H1 (cell line): Measurements from ENCODE around the gene OST4. TPM values are rescaled to one million over a fixed set of nuclear protein-coding genes. Genes with fewer than 3 reads are reported as not detected.
A peak's percentile ranks its signal among the peaks of the same experiment; 100 is the strongest.

Experiments used
- CTCF ChIA-PET: fragments of 300-600 bp; sonication (Branson Sonifier 250); formaldehyde crosslinking; loops from one replicate; lab custom pipeline; 2021; ENCODE audit not compliant: partially characterized antibody; lab: Charles Lee
- POLR2A ChIA-PET: fragments of 300-600 bp; sonication (Branson Sonifier 250); formaldehyde crosslinking; loops from one replicate; lab custom pipeline; 2021; ENCODE audit warnings: inconsistent platforms; ENCODE audit not compliant: partially characterized antibody; lab: Charles Lee
- DNase-seq, 2 experiments: peaks; one replicate each; pipeline versions ENCODE4 v3.0.0 to v3.0.0-alpha.2; 2010 to 2022; ENCODE audit warnings: low spot score in 2 of 2, low read depth in 1 of 2, mixed read lengths in 1 of 2
- FAIRE-seq: peaks from 2 replicates; lab custom pipeline; 2011; peaks lifted over from hg19 to GRCh38; lab: Jason Lieb, UNC
- H2AFZ ChIP-seq: 2 replicates; pipeline ENCODE4 v1.8.1; 2012; ENCODE audit warnings: low read length, inconsistent platforms
- H2AK5ac ChIP-seq: 2 replicates; pipeline ENCODE4 v1.6.1; 2013; ENCODE audit warnings: low read depth, low read length
- H2BK120ac ChIP-seq: replicated peaks from 2 replicates; pipeline ENCODE3; 2013; ENCODE audit warnings: low read depth, low read length, inconsistent platforms
- H2BK12ac ChIP-seq: 2 replicates; pipeline ENCODE4 v1.6.1; 2013; ENCODE audit warnings: low read depth, low read length
- H2BK15ac ChIP-seq: 2 replicates; pipeline ENCODE4 v1.6.1; 2013; ENCODE audit warnings: low read length
- H2BK20ac ChIP-seq: 2 replicates; pipeline ENCODE4 v1.6.1; 2013; ENCODE audit warnings: low read length
- H2BK5ac ChIP-seq: 2 replicates; pipeline ENCODE4 v1.6.1; 2013; ENCODE audit warnings: low read depth, low read length
- H3K14ac ChIP-seq: 2 replicates; pipeline ENCODE4 v1.6.1; 2013; ENCODE audit warnings: inconsistent platforms; ENCODE audit not compliant: insufficient read length
- H3K18ac ChIP-seq: 2 replicates; pipeline ENCODE4 v1.6.1; 2013; ENCODE audit warnings: low read length; ENCODE audit errors: extremely low read depth
- H3K23ac ChIP-seq: 2 replicates; pipeline ENCODE4 v1.6.1; 2013; ENCODE audit warnings: inconsistent platforms; ENCODE audit not compliant: insufficient read length
- H3K23me2 ChIP-seq: 2 replicates; pipeline ENCODE4 v1.6.1; 2013; ENCODE audit warnings: low read depth, low read length
- H3K27ac ChIP-seq: 2 replicates; pipeline ENCODE4 v1.6.1; 2011; ENCODE audit warnings: low read depth, low read length, inconsistent platforms
- H3K27me3 ChIP-seq, 4 experiments: replicated peaks in 1 of 4; 1 replicate in 1 of 4; 2 replicates in 3 of 4; pipeline versions ENCODE4 v1.6.1 to v1.8.1; 2011 to 2013; ENCODE audit warnings: low read length in 3 of 4, mild to moderate bottlenecking in 3 of 4, inconsistent platforms in 2 of 4, mixed read lengths in 2 of 4, moderate library complexity in 1 of 4; ENCODE audit not compliant: control insufficient read depth in 3 of 4, insufficient read depth in 3 of 4; ENCODE audit errors: extremely low read depth in 1 of 4
- H3K36me3 ChIP-seq, 4 experiments: 2 replicates each; pipeline versions ENCODE4 v1.6.1 to v1.8.1; 2011 to 2013; ENCODE audit warnings: mild to moderate bottlenecking in 4 of 4, low read length in 3 of 4, moderate library complexity in 2 of 4, control low read depth in 1 of 4, inconsistent platforms in 1 of 4; ENCODE audit not compliant: insufficient read depth in 4 of 4, control insufficient read depth in 2 of 4
- H3K4ac ChIP-seq: replicated peaks from 2 replicates; pipeline ENCODE3; 2013; ENCODE audit warnings: low read length, low read depth, mixed read lengths, inconsistent platforms; ENCODE audit not compliant: insufficient read length
- H3K4me1 ChIP-seq, 4 experiments: replicated peaks in 1 of 4; 1 replicate in 1 of 4; 2 replicates in 3 of 4; pipeline versions ENCODE4 v1.6.1 to v1.8.1; 2011 to 2013; ENCODE audit warnings: low read length in 3 of 4, inconsistent platforms in 2 of 4, mixed read lengths in 1 of 4; ENCODE audit not compliant: insufficient read depth in 4 of 4, control insufficient read depth in 3 of 4
- H3K4me2 ChIP-seq, 2 experiments: 2 replicates each; pipeline versions ENCODE4 v1.6.1 to v1.8.1; 2011 to 2013; ENCODE audit warnings: low read depth in 2 of 2, low read length in 2 of 2, control low read depth in 1 of 2, inconsistent platforms in 1 of 2, mild to moderate bottlenecking in 1 of 2; ENCODE audit not compliant: insufficient read depth in 1 of 2
- H3K4me3 ChIP-seq, 4 experiments: fragments of 200-600, 300-600 bp in 1 of 4; sonication (generic), shearing (Covaris generic), sonication (Bioruptor Twin) in 1 of 4; 2 replicates each; pipeline versions ENCODE4 v1.5.1 to v1.8.1; 2011 to 2016; ENCODE audit warnings: low read length in 4 of 4, low read depth in 3 of 4, control low read depth in 2 of 4, inconsistent platforms in 2 of 4, mild to moderate bottlenecking in 2 of 4, mixed read lengths in 1 of 4, moderate library complexity in 1 of 4; ENCODE audit not compliant: insufficient read depth in 2 of 4; ENCODE audit errors: extremely low read depth in 1 of 4
- H3K56ac ChIP-seq: replicated peaks from 2 replicates; pipeline ENCODE3; 2013; ENCODE audit warnings: low read depth, mild to moderate bottlenecking, mixed read lengths, low read length, inconsistent platforms; ENCODE audit not compliant: insufficient read length
- H3K79me1 ChIP-seq: 2 replicates; pipeline ENCODE4 v1.6.1; 2013; ENCODE audit warnings: low read depth, low read length, control low read depth
- H3K79me2 ChIP-seq, 2 experiments: 2 replicates each; pipeline versions ENCODE4 v1.6.1 to v1.8.1; 2012 to 2013; ENCODE audit warnings: low read length in 2 of 2, mild to moderate bottlenecking in 2 of 2, inconsistent platforms in 1 of 2; ENCODE audit not compliant: insufficient read depth in 2 of 2, control insufficient read depth in 1 of 2
- H3K9ac ChIP-seq, 4 experiments: replicated peaks in 1 of 4; 1 replicate in 1 of 4; 2 replicates in 3 of 4; pipeline versions ENCODE4 v1.6.1 to v1.8.1; 2011 to 2013; ENCODE audit warnings: low read depth in 3 of 4, low read length in 3 of 4, control low read depth in 2 of 4, mild to moderate bottlenecking in 2 of 4, moderate library complexity in 2 of 4, inconsistent platforms in 1 of 4; ENCODE audit errors: extremely low read depth in 1 of 4
- H3K9me3 ChIP-seq, 2 experiments: 2 replicates each; pipeline versions ENCODE4 v1.6.1 to v1.8.1; 2012 to 2013; ENCODE audit warnings: mild to moderate bottlenecking in 2 of 2, moderate library complexity in 2 of 2, control low read depth in 1 of 2, inconsistent platforms in 1 of 2, low read depth in 1 of 2, low read length in 1 of 2, mixed read lengths in 1 of 2; ENCODE audit not compliant: insufficient read depth in 2 of 2
- H4K20me1 ChIP-seq, 2 experiments: replicated peaks in 1 of 2; 2 replicates each; pipeline versions ENCODE3 to v1.8.1; 2011 to 2013; ENCODE audit warnings: inconsistent platforms in 2 of 2, low read length in 2 of 2, mild to moderate bottlenecking in 1 of 2; ENCODE audit not compliant: insufficient read depth in 2 of 2, control insufficient read depth in 1 of 2
- H4K5ac ChIP-seq: 2 replicates; pipeline ENCODE4 v1.6.1; 2013; ENCODE audit warnings: low read length, low read depth, mixed read lengths, inconsistent platforms; ENCODE audit not compliant: insufficient read length
- H4K8ac ChIP-seq: 2 replicates; pipeline ENCODE4 v1.8.0; 2013; ENCODE audit warnings: mild to moderate bottlenecking, moderate library complexity, low read length, inconsistent platforms; ENCODE audit not compliant: insufficient read depth; ENCODE audit errors: extremely low read depth
- H4K91ac ChIP-seq: replicated peaks from 2 replicates; pipeline ENCODE3; 2013; ENCODE audit warnings: low read length, mixed read lengths, inconsistent platforms; ENCODE audit not compliant: insufficient read length
- CHD1 ChIP-seq: IDR thresholded peaks from 2 replicates; pipeline ENCODE4 v1.6.1; 2012; ENCODE audit warnings: low read depth, low read length, improper control_type of control experiment
- HDAC2 ChIP-seq, 2 experiments: fragments of 300-600 bp in 1 of 2; sonication (generic) in 1 of 2; IDR thresholded peaks; 2 replicates each; pipeline ENCODE4 v1.6.1; 2011 to 2012; ENCODE audit warnings: low read depth in 2 of 2, low read length in 2 of 2, mild to moderate bottlenecking in 2 of 2, moderate library complexity in 2 of 2, borderline replicate concordance in 1 of 2, inconsistent platforms in 1 of 2
- NRF1 ChIP-seq: IDR thresholded peaks from 2 replicates; pipeline ENCODE4 v1.6.1; 2011; ENCODE audit warnings: mild to moderate bottlenecking, low read depth, low read length, improper control_type of control experiment
- POLR2A ChIP-seq, 2 experiments: IDR thresholded peaks; 1 replicate in 1 of 2; 2 replicates in 1 of 2; pipeline ENCODE4 v1.6.1; 2011; ENCODE audit warnings: low read depth in 2 of 2, low read length in 2 of 2, mild to moderate bottlenecking in 2 of 2; ENCODE audit errors: control extremely low read depth in 1 of 2
- RAD21 ChIP-seq, 2 experiments: IDR thresholded peaks in 1 of 2; conservative IDR thresholded peaks in 1 of 2; 2 replicates each; pipeline ENCODE4 v1.6.1; 2011; ENCODE audit warnings: low read depth in 2 of 2, low read length in 2 of 2, improper control_type of control experiment in 1 of 2, inconsistent platforms in 1 of 2, mild to moderate bottlenecking in 1 of 2, moderate library complexity in 1 of 2
- RBBP5 ChIP-seq: IDR thresholded peaks from 2 replicates; pipeline ENCODE4 v1.7.1; 2012; ENCODE audit warnings: low read depth, mild to moderate bottlenecking, inconsistent platforms, low read length, moderate library complexity, borderline replicate concordance
- SAP30 ChIP-seq: fragments of 300-600 bp; sonication (generic); IDR thresholded peaks from 2 replicates; pipeline ENCODE4 v1.7.1; 2012; ENCODE audit warnings: low read length, moderate library complexity, mild to moderate bottlenecking, inconsistent platforms; ENCODE audit not compliant: insufficient read depth, insufficient replicate concordance
- SP1 ChIP-seq: IDR thresholded peaks from 2 replicates; pipeline ENCODE4 v1.6.1; 2011; ENCODE audit warnings: low read depth, low read length
- WGBS, 2 experiments: shearing (Covaris generic) in 1 of 2; methylation state at CpG; one replicate each; pipeline versions ENCODE4 v1.1.6 to v1.1.7; 2013 to 2015; ENCODE audit warnings: low lambda C conversion rate in 2 of 2, mixed read lengths in 2 of 2, inconsistent platforms in 1 of 2, low coverage in 1 of 2, missing lambda C conversion rate in 1 of 2; ENCODE audit not compliant: insufficient replicate concordance in 2 of 2, insufficient coverage in 1 of 2, insufficient read length in 1 of 2; ENCODE audit errors: extremely low coverage in 1 of 2, missing lambda C conversion rate in 1 of 2; 5-methylcytosine and 5-hydroxymethylcytosine counted together
- polyA plus RNA-seq, 7 experiments: library from polyadenylated mRNA; depleted of rRNA in 3 of 7; stranded (reverse) in 5 of 7; unstranded in 2 of 7; fragments of >200 nt in 5 of 7; fragments of 200-250 nt in 2 of 7; gene quantifications; 1 replicate in 5 of 7; 2 replicates in 1 of 7; 4 replicates in 1 of 7; pipeline versions ENCODE4 v1.2.1 to v1.2.3, GENCODE V29; 2011 to 2013; ENCODE audit warnings: missing spikeins in 2 of 7, mixed read lengths in 2 of 7
- total RNA-seq: library from RNA; stranded (reverse); fragmentation: NEBNext Ultra II Directional; extraction: Animal tissue kit (Norgen Biotek cat#: 25700); gene quantifications from 2 replicates; pipeline ENCODE4 v1.2.1, GENCODE V29; 2021
- TF ChIP-seq, protein P1 (sequence below): IDR thresholded peaks from 2 replicates; pipeline ENCODE4 v1.6.1; 2012; ENCODE audit warnings: inconsistent platforms

The OST4 gene
- total and polyA plus RNA-seq, 2 of the 8 experiments (the other 6 are each of a cell fraction or from before 2014, with no cell fraction given), result 225 to 865 TPM

DNA sequence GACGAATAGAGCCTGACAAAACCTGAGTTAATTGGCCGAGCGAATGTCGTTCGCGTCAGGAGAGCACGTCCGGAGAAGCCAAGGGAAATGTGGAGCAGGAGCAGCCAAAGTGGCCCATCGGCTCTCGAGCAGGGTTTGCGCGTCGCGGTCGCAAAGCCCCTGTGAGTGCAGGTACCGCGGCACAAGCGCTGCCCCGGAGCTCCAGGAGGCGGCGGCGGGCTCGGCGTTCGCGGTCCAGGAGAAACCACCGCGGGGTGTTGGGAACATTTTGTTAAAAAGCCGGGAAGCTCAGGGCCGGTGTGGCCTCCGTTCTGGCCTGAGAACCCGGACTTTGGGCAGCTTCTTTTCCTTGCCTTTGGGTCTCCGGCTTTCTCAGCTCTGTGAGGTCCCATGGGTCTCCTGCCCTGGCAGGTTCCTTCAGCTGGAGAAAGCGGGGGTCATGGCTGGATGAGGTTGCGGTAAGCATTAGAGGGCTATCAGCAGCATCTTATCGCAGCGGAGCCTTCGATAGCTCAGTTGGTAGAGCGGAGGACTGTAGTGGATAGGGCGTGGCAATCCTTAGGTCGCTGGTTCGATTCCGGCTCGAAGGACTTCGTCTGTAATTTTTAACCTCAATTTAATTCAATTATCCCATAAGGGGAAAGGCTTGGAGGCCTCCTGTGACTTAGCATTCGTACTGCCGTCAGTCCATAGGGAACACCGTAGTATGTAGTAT is 21.0 kb downstream of the OST4 start:
- no peaks in the 10 kb centered on the region; a peak in 4 of 7 replicates for H3K4me1 ChIP-seq
- peak overlapping the region; percentile 98 for H3K4ac ChIP-seq
- FAIRE-seq, result peak; percentile 72
- H3K9me3 ChIP-seq, result no peaks in the 10 kb centered on the region
- H3K36me3 ChIP-seq, result peaks cover 9 to 19% (median 12%) of the 10 kb centered on the region in 4 experiments; a peak in 7 of 8 replicates
- H3K23me2 ChIP-seq, result peaks cover 13% of the 10 kb centered on the region
- no peaks in the 10 kb centered on the region for H3K79me1 ChIP-seq
- no peak overlapping the region for H2BK20ac ChIP-seq
- 3% methylated on average over 43 of the region's 48 CpGs; no CpG with 5 or more reads in 1 of the 2 experiments for WGBS, 2 experiments
- H4K91ac ChIP-seq, result peak overlapping the region; percentile 80
- no peaks in the 10 kb centered on the region for H3K27me3 ChIP-seq
- H4K5ac ChIP-seq, result peak overlapping the region; percentile 70
- CTCF ChIA-PET, result interaction anchor here (0.7 to 18.3 kb wide), 11 partner anchors 18 to 204 kb away, joined by 3 to 160 read pairs (median 4); partner anchors contain the start of genes EMILIN1, KHK and OST4
- peak overlapping the region; percentile 75 for H4K8ac ChIP-seq
- H3K56ac ChIP-seq, result peak overlapping the region; percentile 78
- peak overlapping the region; percentile 72 to 95 for H3K4me2 ChIP-seq
- peak overlapping the region in 3 of 4 experiments; percentile 42 to 61 (median 60); a peak in 6 of 7 replicates for H3K9ac ChIP-seq
- peak overlapping the region; percentile 64; the same call in 1 of the 2 replicates for H3K27ac ChIP-seq
- H2BK5ac ChIP-seq, result 0 out of 2 replicates have a peak overlapping the region, but pooled peaks have one; percentile 40
- no peak overlapping the region for H2AK5ac ChIP-seq
- peak; percentile 91 to 98 for DNase-seq
- peak overlapping the region; percentile 67; the same call in 1 of the 2 replicates for H2AFZ ChIP-seq
- no peaks in the 10 kb centered on the region for H3K79me2 ChIP-seq
- H3K4me3 ChIP-seq, result peak overlapping the region; percentile 80 to 88 (median 87)
- H3K18ac ChIP-seq, result peak overlapping the region; percentile 19; the same call in 1 of the 2 replicates
- peak overlapping the region; percentile 61 for H2BK120ac ChIP-seq
- no peak overlapping the region for H2BK15ac ChIP-seq
- no peak overlapping the region for H2BK12ac ChIP-seq
- POLR2A ChIA-PET, result interaction anchor here (0.6 to 19.3 kb wide), 23 partner anchors 12 to 314 kb away, joined by 3 to 441 read pairs (median 4); partner anchors contain the start of genes CENPA, EMILIN1, OST4 and PREB
- H3K14ac ChIP-seq, result no peak overlapping the region
- H3K23ac ChIP-seq, result no peak overlapping the region
- no peaks in the 10 kb centered on the region for H4K20me1 ChIP-seq
- peak in 1 of 2 experiments; percentile 2; a peak in 1 of 4 replicates for TF ChIP-seq HDAC2 (IDR thresholded peaks at IDR 0.05; ENCODE audit: borderline replicate concordance in 1 of 2, low read depth in 2 of 2, low read length in 2 of 2)
- TF ChIP-seq SP1, result 0 out of 2 replicates have a peak, but pooled peaks have one; percentile 38
- peak in 1 of 2 experiments; percentile 73; a peak in 2 of 3 replicates for TF ChIP-seq POLR2A (IDR thresholded peaks at IDR 0.05; ENCODE audit: control extremely low read depth in 1 of 2, low read depth in 2 of 2, low read length in 2 of 2)
- TF ChIP-seq RBBP5, result peak; percentile 100
- no peak; a peak in 1 of 4 replicates for TF ChIP-seq RAD21 (IDR thresholded peaks at IDR 0.05 in 1 of 2, conservative IDR thresholded peaks at IDR 0.05 in 1 of 2; ENCODE audit: low read depth in 2 of 2, low read length in 2 of 2)
- TF ChIP-seq NRF1, result no peak; the same call in 1 of the 2 replicates
- TF ChIP-seq CHD1, result 0 out of 2 replicates have a peak, but pooled peaks have one; percentile 3
- TF ChIP-seq SAP30, result no peak
- TF ChIP-seq, protein P1, sequence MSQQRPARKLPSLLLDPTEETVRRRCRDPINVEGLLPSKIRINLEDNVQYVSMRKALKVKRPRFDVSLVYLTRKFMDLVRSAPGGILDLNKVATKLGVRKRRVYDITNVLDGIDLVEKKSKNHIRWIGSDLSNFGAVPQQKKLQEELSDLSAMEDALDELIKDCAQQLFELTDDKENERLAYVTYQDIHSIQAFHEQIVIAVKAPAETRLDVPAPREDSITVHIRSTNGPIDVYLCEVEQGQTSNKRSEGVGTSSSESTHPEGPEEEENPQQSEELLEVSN, result 0 out of 2 replicates have a peak, but pooled peaks have one; percentile 53
